ENCODE results near the gene PELI2. TPM values are rescaled to one million over a fixed set of nuclear protein-coding genes. Genes with fewer than 3 reads are reported as not detected.

The PELI2 gene
- 1.0 and 4.5 TPM in 2 replicates for total RNA-seq

GRCh38 chr14:56117765-56118610 lies at the start of gene PELI2:
TSS of gene PELI2 (plus strand) at chr14:56118411. CDS start at chr14:56118661, 250 bp downstream.

Data from smooth muscle cell of the umbilical artery (primary cell).